Activated naive CD8-positive, alpha-beta T cell treated with anti-CD3 and anti-CD28 coated beads, Interleukin-2, amount 10 ng/mL, durations not matched to agents 7 days and 5 days (primary cell): ENCODE measurements around the gene ACP1. TPM values are rescaled to one million over a fixed set of nuclear protein-coding genes. Genes with fewer than 3 reads are reported as not detected.

ENCODE experiments used
- ATAC-seq: fragments of 150-1000 bp; cut with Tn5 transposase; one replicate; pipeline ENCODE4 v1.10.0; 2021; ENCODE audit warnings: low read depth, moderate library complexity
- POLR2A ChIA-PET: fragments of 350-600 bp; sonication (Branson Sonifier 250); formaldehyde crosslinking; loops from one replicate; lab custom pipeline; 2021; ENCODE audit warnings: antibody characterized with exemption; lab: Charles Lee
- DNase-seq: peaks from one replicate; pipeline ENCODE4 v3.0.0; 2021
- H3K27ac Mint-ChIP-seq: one replicate; pipeline ENCODE4 v1.8.0; 2022; ENCODE audit warnings: mild to moderate bottlenecking, mixed read lengths
- H3K27me3 Mint-ChIP-seq: one replicate; pipeline ENCODE4 v1.8.0; 2022; ENCODE audit warnings: mild to moderate bottlenecking, moderate library complexity, mixed read lengths
- H3K36me3 Mint-ChIP-seq: one replicate; pipeline ENCODE4 v1.8.0; 2021; ENCODE audit warnings: mild to moderate bottlenecking, mixed read lengths
- H3K4me1 Mint-ChIP-seq: one replicate; pipeline ENCODE4 v1.8.0; 2021; ENCODE audit warnings: mixed read lengths
- H3K4me3 Mint-ChIP-seq: one replicate; pipeline ENCODE4 v1.8.0; 2022; ENCODE audit warnings: mild to moderate bottlenecking, moderate library complexity, mixed read lengths
- H3K9me3 Mint-ChIP-seq: one replicate; pipeline ENCODE4 v1.8.0; 2021; ENCODE audit warnings: mixed read lengths
- total RNA-seq, 2 experiments: library from RNA; stranded (reverse); gene quantifications; one replicate each; pipeline ENCODE4 v1.2.3, GENCODE V29; 2021

Gene ACP1
- total RNA-seq, 2 experiments from 2014 or later: 88.9 to 101 TPM

DNA sequence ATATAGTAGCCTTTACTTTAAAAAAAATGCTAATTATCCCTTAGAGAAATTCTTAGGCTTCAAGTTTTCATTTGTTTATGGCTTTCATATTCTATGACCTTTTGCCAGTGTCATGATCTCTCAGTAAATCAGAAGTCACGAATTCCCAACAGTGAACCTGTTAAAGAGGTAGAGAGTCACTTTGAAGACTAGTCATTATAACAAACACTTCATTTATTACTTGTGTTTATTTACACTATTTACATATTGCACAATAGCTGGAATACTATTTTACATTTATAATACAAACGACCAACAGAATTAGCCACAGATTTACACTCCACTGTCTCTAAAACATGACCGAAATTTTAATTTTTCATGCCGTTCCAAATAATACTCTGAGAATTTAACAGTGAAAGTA, 14.6 kb downstream of the ACP1 start:
- no peaks in the 10 kb centered on the region for H3K27me3 Mint-ChIP-seq
- DNase-seq (no peak), ATAC-seq (no peak)
- H3K4me1 Mint-ChIP-seq: no peaks in the 10 kb centered on the region
- POLR2A ChIA-PET: no interaction called here
- no peak overlapping the region for H3K4me3 Mint-ChIP-seq
- H3K9me3 Mint-ChIP-seq: no peaks in the 10 kb centered on the region
- H3K36me3 Mint-ChIP-seq: peaks cover 17% of the 10 kb centered on the region
- no peak overlapping the region for H3K27ac Mint-ChIP-seq

GRCh38 chr2:279956-280649, 15.4 kb downstream of the ACP1 start:
- Mint-ChIP-seq H3K27me3 (no peaks in the 10 kb centered on the region), H3K4me3 (no peak overlapping the region), H3K4me1 (no peaks in the 10 kb centered on the region), H3K27ac (no peak overlapping the region), H3K9me3 (no peaks in the 10 kb centered on the region), H3K36me3 (peaks cover 15% of the 10 kb centered on the region)
- POLR2A ChIA-PET: no interaction called here
- DNase-seq (no peak), ATAC-seq (no peak)

DNA sequence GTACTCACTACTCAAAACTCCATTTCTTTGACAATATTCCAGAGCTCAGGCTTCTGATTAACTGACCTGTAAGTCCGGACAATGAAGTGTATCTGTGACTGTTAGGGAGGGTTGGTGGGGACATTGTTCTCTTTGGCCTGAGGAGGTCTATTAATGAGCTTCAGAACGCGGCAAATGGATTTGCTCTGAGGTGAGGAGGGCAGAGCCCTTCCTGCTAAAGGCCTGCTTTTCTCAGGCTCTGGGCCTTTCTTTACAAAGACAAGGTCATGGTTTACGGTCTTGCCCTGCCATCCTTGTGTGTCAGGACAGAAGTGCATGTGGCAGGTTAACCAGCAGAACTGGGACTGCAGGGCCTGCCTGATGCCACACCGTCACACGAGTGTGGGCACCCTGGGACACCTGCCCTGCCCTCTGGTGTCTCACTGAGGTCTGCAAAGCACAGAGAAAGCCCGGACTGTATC, 15.9 kb downstream of the ACP1 start:
- Mint-ChIP-seq H3K36me3 (peaks cover 15% of the 10 kb centered on the region), H3K27me3 (peaks cover 4% of the 10 kb centered on the region), H3K4me3 (no peak overlapping the region), H3K4me1 (no peaks in the 10 kb centered on the region), H3K27ac (no peak overlapping the region), H3K9me3 (no peaks in the 10 kb centered on the region)
- DNase-seq: no peak
- ATAC-seq: no peak
- POLR2A ChIA-PET: no interaction called here

GRCh38 chr2:281381-281780, 16.6 kb downstream of the ACP1 start:
- Mint-ChIP-seq H3K27ac (no peak overlapping the region), H3K4me3 (no peak overlapping the region), H3K36me3 (peaks cover 15% of the 10 kb centered on the region), H3K27me3 (peaks cover 11% of the 10 kb centered on the region), H3K4me1 (no peaks in the 10 kb centered on the region), H3K9me3 (no peaks in the 10 kb centered on the region)
- POLR2A ChIA-PET: no interaction called here
- ATAC-seq (no peak), DNase-seq (no peak)

GRCh38 chr2:282371-283263, 17.9 kb downstream of the ACP1 start:
- H3K27me3 Mint-ChIP-seq: peaks cover 19% of the 10 kb centered on the region
- ATAC-seq (no peak), DNase-seq (no peak)
- POLR2A ChIA-PET: no interaction called here
- H3K4me1 Mint-ChIP-seq: no peaks in the 10 kb centered on the region
- no peaks in the 10 kb centered on the region for H3K9me3 Mint-ChIP-seq
- peaks cover 12% of the 10 kb centered on the region for H3K36me3 Mint-ChIP-seq
- H3K27ac Mint-ChIP-seq: no peak overlapping the region
- H3K4me3 Mint-ChIP-seq: no peak overlapping the region

DNA sequence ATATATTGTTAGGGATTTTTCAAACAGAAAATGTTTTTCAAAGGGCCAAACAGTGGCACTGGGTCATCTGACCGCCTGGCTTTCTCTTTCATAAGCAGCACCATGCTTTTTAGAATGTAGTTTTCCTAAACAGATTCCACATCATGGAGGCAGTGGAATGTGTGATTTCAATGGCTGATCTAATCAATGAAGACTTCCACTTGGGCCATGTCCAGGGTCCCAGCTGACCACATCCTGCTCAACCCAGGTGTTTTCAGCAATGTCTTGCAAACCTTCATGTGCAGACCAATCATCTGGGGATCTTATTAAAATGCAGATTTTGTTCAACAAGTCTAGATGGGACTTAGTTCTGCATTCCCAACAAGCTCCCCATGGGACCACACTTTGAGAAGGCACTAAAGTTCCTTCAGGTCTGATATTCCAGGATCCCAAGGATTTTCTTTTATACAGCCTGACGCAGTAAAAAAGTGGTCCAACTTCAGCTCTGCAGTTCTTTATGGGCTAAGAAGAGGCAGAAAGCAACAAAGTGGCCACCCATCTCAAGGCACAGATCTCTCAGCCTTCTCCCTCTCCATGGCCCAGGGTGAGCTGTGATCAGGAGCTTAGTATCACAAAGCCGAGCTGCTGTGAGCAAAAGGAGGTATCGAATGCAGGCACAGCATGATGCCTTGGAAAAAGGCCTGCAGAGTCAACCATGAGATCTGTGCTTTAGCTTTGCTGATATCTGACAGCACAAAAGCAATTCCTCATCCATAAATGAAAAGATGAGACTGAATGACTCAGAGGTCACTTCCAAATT, 19.4 kb downstream of the ACP1 start:
- Mint-ChIP-seq H3K4me3 (no peak overlapping the region), H3K4me1 (no peaks in the 10 kb centered on the region), H3K27me3 (peaks cover 21% of the 10 kb centered on the region), H3K9me3 (no peaks in the 10 kb centered on the region), H3K27ac (no peak overlapping the region), H3K36me3 (peaks cover 10% of the 10 kb centered on the region)
- ATAC-seq (no peak), DNase-seq (no peak)
- POLR2A ChIA-PET: no interaction called here

DNA sequence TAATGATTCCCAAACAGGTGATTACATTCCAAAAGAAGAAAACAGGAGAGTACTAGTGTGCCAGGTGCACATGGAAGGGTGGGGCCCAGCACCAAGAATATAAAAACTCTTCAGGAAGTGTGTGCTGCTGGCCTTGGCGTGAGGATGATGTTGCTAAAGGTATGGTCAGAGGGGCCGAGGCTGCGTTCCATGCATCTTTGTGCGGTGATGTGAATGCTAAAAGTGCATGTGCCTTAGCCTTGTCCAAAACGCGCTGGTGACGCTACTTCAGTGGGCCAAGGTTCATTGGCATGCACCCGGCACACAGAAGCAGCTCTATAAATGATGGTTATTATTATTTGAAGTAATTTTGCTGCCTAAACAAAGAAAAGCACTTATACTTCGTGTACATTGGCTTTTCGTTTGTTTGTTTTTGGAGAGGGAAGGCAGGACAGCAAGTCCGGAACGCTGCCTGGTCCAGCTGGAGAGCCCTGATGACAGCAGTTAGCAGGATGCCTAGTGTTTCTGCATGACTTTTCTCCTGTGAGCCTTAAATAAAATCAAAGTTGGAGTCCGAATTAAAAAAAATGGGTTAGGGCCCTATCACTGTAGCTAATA, 20.2 kb downstream of the ACP1 start:
- no peak overlapping the region for H3K27ac Mint-ChIP-seq
- peaks cover 28% of the 10 kb centered on the region for H3K27me3 Mint-ChIP-seq
- POLR2A ChIA-PET: no interaction called here
- DNase-seq (no peak), ATAC-seq (no peak)
- no peak overlapping the region for H3K4me3 Mint-ChIP-seq
- H3K36me3 Mint-ChIP-seq: peaks cover 8% of the 10 kb centered on the region
- peaks cover 1% of the 10 kb centered on the region for H3K4me1 Mint-ChIP-seq
- no peaks in the 10 kb centered on the region for H3K9me3 Mint-ChIP-seq

- no peak overlapping the region for H3K27ac Mint-ChIP-seq
- H3K4me1 Mint-ChIP-seq: peaks cover 1% of the 10 kb centered on the region
- peaks cover 33% of the 10 kb centered on the region for H3K27me3 Mint-ChIP-seq
- H3K9me3 Mint-ChIP-seq: no peaks in the 10 kb centered on the region
- H3K36me3 Mint-ChIP-seq: peaks cover 8% of the 10 kb centered on the region
- no peak overlapping the region for H3K4me3 Mint-ChIP-seq
- POLR2A ChIA-PET: no interaction called here
- DNase-seq (no peak), ATAC-seq (no peak)
These were observed 20.8 kb downstream of the ACP1 start for GRCh38 chr2:285531-285930.

- Mint-ChIP-seq H3K9me3 (no peaks in the 10 kb centered on the region), H3K27me3 (peaks cover 38% of the 10 kb centered on the region), H3K4me3 (no peak overlapping the region), H3K27ac (no peak overlapping the region), H3K4me1 (peaks cover 1% of the 10 kb centered on the region), H3K36me3 (peaks cover 8% of the 10 kb centered on the region)
- no peak for DNase-seq
- ATAC-seq: no peak
- POLR2A ChIA-PET: no interaction called here
These were observed 21.3 kb downstream of the ACP1 start for GRCh38 chr2:286035-286434.

DNA sequence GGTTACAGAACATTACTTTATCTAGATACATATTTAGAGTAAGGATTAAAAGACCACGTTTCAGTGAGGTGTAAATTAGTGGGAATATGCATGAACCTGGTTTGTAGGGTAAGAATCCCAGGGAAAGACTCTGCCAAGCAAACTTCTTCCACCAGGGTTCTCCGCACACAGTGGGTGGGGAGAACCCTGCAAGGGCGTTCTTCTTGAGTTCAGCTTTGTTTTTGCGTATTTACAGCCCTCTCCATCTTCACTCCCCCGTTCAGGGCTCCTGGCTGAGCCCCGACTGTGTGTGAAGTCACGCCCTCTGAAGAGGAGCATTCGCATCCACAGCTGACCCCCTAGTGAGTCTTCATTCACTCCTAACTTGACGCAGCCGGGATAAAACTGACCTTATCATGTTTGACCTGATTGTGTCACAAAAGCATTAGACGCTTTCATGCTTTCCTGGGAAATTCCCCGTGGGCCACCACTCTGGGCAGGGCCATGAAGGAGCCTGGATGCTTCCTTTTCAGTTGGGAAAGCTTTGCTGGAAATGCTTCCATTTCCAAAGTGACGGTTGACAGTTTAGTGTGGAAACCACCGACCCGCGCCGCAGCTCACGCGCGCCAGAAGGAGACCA, 22.1 kb downstream of the ACP1 start:
- POLR2A ChIA-PET: no interaction called here
- peaks cover 5% of the 10 kb centered on the region for H3K36me3 Mint-ChIP-seq
- H3K27me3 Mint-ChIP-seq: peaks cover 42% of the 10 kb centered on the region
- H3K9me3 Mint-ChIP-seq: no peaks in the 10 kb centered on the region
- H3K27ac Mint-ChIP-seq: no peak overlapping the region
- no peak for ATAC-seq
- no peak for DNase-seq
- H3K4me1 Mint-ChIP-seq: peaks cover 1% of the 10 kb centered on the region
- H3K4me3 Mint-ChIP-seq: peak overlapping the region; percentile 8

DNA sequence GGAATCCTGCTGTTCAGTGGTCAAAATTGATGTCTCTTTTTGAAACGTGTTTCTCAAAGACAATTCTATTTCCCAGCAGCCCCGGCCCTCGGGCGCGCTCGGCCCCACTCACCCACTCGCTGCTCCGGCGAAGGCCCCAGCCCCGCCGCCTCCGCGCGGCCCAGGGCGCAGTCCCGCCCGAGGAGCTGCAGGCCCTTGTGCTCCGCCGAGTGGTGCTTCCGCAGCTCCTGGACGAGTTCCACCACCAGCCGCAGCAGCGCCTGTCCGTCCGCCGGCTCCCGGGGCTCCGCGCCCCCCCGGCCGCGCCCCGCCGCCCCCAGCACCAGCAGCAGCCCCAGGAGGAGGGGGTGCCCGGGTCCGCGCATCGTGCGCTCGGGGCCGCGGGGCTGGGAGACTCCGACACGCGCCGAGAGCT, 22.7 kb downstream of the ACP1 start:
- H3K36me3 Mint-ChIP-seq: peaks cover 3% of the 10 kb centered on the region

DNA sequence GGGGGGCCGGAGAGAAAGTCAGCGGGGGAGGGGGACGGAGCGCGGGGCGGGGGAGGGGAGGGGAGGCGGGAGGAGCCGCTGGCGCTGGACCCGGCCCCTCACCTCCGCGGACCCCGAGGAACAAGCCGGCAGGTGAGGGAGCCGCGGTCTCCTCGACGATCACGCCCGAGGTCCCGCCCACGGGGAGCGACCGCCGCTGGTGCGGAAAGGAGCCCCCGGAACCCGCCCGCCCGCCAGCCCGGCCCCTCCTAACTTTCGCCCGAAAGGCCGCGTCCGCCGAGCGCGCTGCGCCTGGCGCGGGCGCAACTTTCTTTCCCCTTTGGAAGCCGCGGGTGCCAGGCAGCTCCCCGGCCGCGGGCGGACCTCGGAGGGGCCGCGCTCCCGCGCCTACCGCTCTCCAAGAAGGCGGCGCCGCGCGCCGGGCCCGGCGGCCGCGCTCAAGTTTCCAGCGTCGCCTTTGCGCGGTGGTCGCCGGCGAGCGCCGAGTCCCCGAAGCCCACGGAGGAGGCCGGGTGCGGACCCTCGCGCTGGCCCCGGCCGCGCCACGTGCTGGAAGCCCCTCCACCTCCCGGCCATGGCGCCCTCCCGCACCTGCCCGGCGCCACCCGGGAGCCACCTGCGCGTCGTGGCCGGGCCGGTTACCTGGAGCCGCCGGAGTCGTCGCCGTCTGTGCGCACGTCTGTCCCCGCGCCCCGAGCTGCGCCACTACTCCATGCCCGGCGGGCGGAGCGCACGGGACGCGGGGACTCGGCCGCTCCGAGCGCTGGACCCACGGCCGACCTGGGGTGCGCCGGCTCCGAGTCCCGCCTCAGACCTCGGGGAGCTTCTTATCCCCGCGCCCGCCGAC, 23.4 kb downstream of the ACP1 start, which contains the start of gene ALKAL2:
ALKAL2 (minus strand) TSS at position 181 of the 847 bp plus-strand sequence. CDS start 256 bp downstream, outside the sequence.
- peak within 1 kb of the TSS; percentile 28 for H3K4me3 Mint-ChIP-seq
- H3K9me3 Mint-ChIP-seq: no peaks in the 10 kb centered on the region
- no peak within 1 kb of the TSS for H3K27ac Mint-ChIP-seq
- POLR2A ChIA-PET: no interaction called here
- ATAC-seq (no peak), DNase-seq (peak; percentile 39)
- peaks cover 3% of the 10 kb centered on the region for H3K36me3 Mint-ChIP-seq
- H3K4me1 Mint-ChIP-seq: peaks cover 1% of the 10 kb centered on the region
- H3K27me3 Mint-ChIP-seq: peaks cover 42% of the 10 kb centered on the region

More for the DNA sequence above, 22.7 kb downstream of the ACP1 start:
- H3K4me1 Mint-ChIP-seq: peaks cover 1% of the 10 kb centered on the region
- POLR2A ChIA-PET: no interaction called here
- H3K27me3 Mint-ChIP-seq: peaks cover 42% of the 10 kb centered on the region
- H3K27ac Mint-ChIP-seq: no peak overlapping the region
- H3K9me3 Mint-ChIP-seq: no peaks in the 10 kb centered on the region
- peak; percentile 47 for ATAC-seq
- no peak overlapping the region for H3K4me3 Mint-ChIP-seq
- DNase-seq: peak; percentile 38
